Testis (tissue), 2 donors: ENCODE measurements around the gene OR2L2.

Source experiments
- CTCF ChIP-seq, 3 experiments: fragments of 450-650 bp in 2 of 3; fragments of 200-600 bp in 1 of 3; sonication (generic) in 1 of 3; IDR thresholded peaks; one replicate each; pipeline ENCODE4 v1.5.1; 2016 to 2019; ENCODE audit warnings: antibody characterized with exemption in 3 of 3, mild to moderate bottlenecking in 2 of 3, moderate library complexity in 1 of 3
- POLR2A ChIP-seq: fragments of 450-650 bp; IDR thresholded peaks from one replicate; pipeline ENCODE4 v1.6.1; 2017; ENCODE audit warnings: antibody characterized with exemption, mild to moderate bottlenecking, moderate library complexity

GRCh38 chr1:248055261-248055660, 25.4 kb downstream of the OR2L2 start:
- TF ChIP-seq CTCF (IDR thresholded peaks at IDR 0.05), result no peak
- TF ChIP-seq POLR2A, result no peak
